IPS-18c (cell line): ENCODE data around the gene ABLIM1.

Experiments
- H3K4me3 ChIP-seq: 2 replicates; pipeline ENCODE4 v1.7.0; 2013; ENCODE audit warnings: low read depth, mild to moderate bottlenecking, low read length, moderate library complexity; ENCODE audit not compliant: insufficient read depth
- H3K9me3 ChIP-seq: one replicate; pipeline ENCODE4 v1.6.1; 2013; ENCODE audit warnings: mild to moderate bottlenecking, low read length, moderate library complexity; ENCODE audit not compliant: control insufficient read depth, insufficient read depth

Gene ABLIM1

GRCh38 chr10:114502074-114502473 lies 156.0 kb downstream of the ABLIM1 start:
- H3K4me3 ChIP-seq, result no peak overlapping the region
- no peaks in the 10 kb centered on the region for H3K9me3 ChIP-seq

- Histone ChIP-seq H3K9me3 (peaks cover 3% of the 10 kb centered on the region), H3K4me3 (no peak overlapping the region)
These were observed 156.4 kb downstream of the ABLIM1 start for GRCh38 chr10:114501650-114502049.

- no peak overlapping the region for H3K4me3 ChIP-seq
- H3K9me3 ChIP-seq, result peaks cover 3% of the 10 kb centered on the region
These were observed 157.4 kb downstream of the ABLIM1 start for GRCh38 chr10:114500643-114501042.

- Histone ChIP-seq H3K4me3 (no peak overlapping the region), H3K9me3 (peaks cover 3% of the 10 kb centered on the region)
These were observed 158.4 kb downstream of the ABLIM1 start for GRCh38 chr10:114499630-114500190.

GRCh38 chr10:114499116-114499515 lies 159.0 kb downstream of the ABLIM1 start:
- H3K4me3 ChIP-seq, result no peak overlapping the region

GRCh38 chr10:114498413-114499111 lies 159.5 kb downstream of the ABLIM1 start:
- H3K9me3 ChIP-seq, result peaks cover 3% of the 10 kb centered on the region
- H3K4me3 ChIP-seq, result no peak overlapping the region

More at GRCh38 chr10:114499116-114499515, 159.0 kb downstream of the ABLIM1 start:
- H3K9me3 ChIP-seq, result peaks cover 3% of the 10 kb centered on the region

- Histone ChIP-seq H3K4me3 (no peak overlapping the region), H3K9me3 (peaks cover 3% of the 10 kb centered on the region)
These were observed 162.8 kb downstream of the ABLIM1 start for GRCh38 chr10:114495303-114495702.

- no peak overlapping the region for H3K4me3 ChIP-seq
- H3K9me3 ChIP-seq, result peaks cover 3% of the 10 kb centered on the region
These were observed 165.6 kb downstream of the ABLIM1 start for GRCh38 chr10:114492351-114493037.

- Histone ChIP-seq H3K4me3 (no peak overlapping the region), H3K9me3 (peaks cover 3% of the 10 kb centered on the region)
These were observed 166.1 kb downstream of the ABLIM1 start for GRCh38 chr10:114491933-114492332.

- no peaks in the 10 kb centered on the region for H3K9me3 ChIP-seq
- H3K4me3 ChIP-seq, result no peak overlapping the region
These were observed 166.7 kb downstream of the ABLIM1 start for GRCh38 chr10:114491419-114491818.

GRCh38 chr10:114489521-114490310 lies 168.4 kb downstream of the ABLIM1 start:
- no peak overlapping the region for H3K4me3 ChIP-seq
- no peaks in the 10 kb centered on the region for H3K9me3 ChIP-seq

GRCh38 chr10:114487815-114488536 lies 170.1 kb downstream of the ABLIM1 start:
- H3K9me3 ChIP-seq, result no peaks in the 10 kb centered on the region
- H3K4me3 ChIP-seq, result no peak overlapping the region

GRCh38 chr10:114486938-114487814 lies 170.9 kb downstream of the ABLIM1 start:
- H3K9me3 ChIP-seq, result no peaks in the 10 kb centered on the region
- H3K4me3 ChIP-seq, result no peak overlapping the region

GRCh38 chr10:114485696-114486400 lies 172.2 kb downstream of the ABLIM1 start:
- Histone ChIP-seq H3K9me3 (no peaks in the 10 kb centered on the region), H3K4me3 (no peak overlapping the region)

GRCh38 chr10:114483575-114483974 lies 174.5 kb downstream of the ABLIM1 start:
- Histone ChIP-seq H3K9me3 (no peaks in the 10 kb centered on the region), H3K4me3 (no peak overlapping the region)
